Bronchial smooth muscle cell (primary cell): ENCODE results near the gene GKN2. TPM values are rescaled to one million over a fixed set of nuclear protein-coding genes. Genes with fewer than 3 reads are reported as not detected.

Experiments used
- total RNA-seq: library from RNA; depleted of rRNA; stranded (reverse); fragments of >200 nt; gene quantifications from 2 replicates; pipeline ENCODE4 v1.2.1, GENCODE V29; 2014

The GKN2 gene
- not detected in 2 replicates for total RNA-seq

GRCh38 chr2:68952887-68953521 lies at the start of gene GKN2:
GKN2 (minus strand) TSS chr2:68952893; CDS start chr2:68952861, 32 bp downstream.

GRCh38 chr2:68974251-68974650 lies 21.6 kb upstream of the GKN2 start, which contains the start of gene GKN1:
GKN1 (plus strand) TSS chr2:68974636; CDS start chr2:68974678, 42 bp downstream.

Other genes starting within 250 kb of the GKN2 start
- gene ARHGAP25, start 218.1 kb downstream of the GKN2 start, total RNA-seq, result 0.09 and 0.47 TPM in 2 replicates
- gene BMP10, start 81.5 kb downstream of the GKN2 start, total RNA-seq, result not detected in 2 replicates
- gene GKN1, start 21.7 kb upstream of the GKN2 start, total RNA-seq, result not detected in 2 replicates
- 29.9 and 31.8 TPM in 2 replicates for gene ANTXR1, start 60.3 kb upstream of the GKN2 start, total RNA-seq